Esophagus squamous epithelium (tissue), 4 donors: ENCODE measurements around the gene C11orf65.
"Not testable (repeated sequence)": the region's sequence is repeated elsewhere in the genome, so short reads cannot be mapped to it uniquely, and the experiment has no call there.

Source experiments
- POLR2A ChIP-seq, 4 donors: fragments of 450-650 bp; IDR thresholded peaks; one replicate each; pipeline ENCODE4 v1.6.1; 2017; ENCODE audit warnings: antibody characterized with exemption in 4 of 4, mild to moderate bottlenecking in 4 of 4, moderate library complexity in 3 of 4
- TF ChIP-seq, protein P1 (sequence below), 6 experiments: fragments of 450-650 bp in 4 of 6; fragments of 200-600 bp in 2 of 6; sonication (generic) in 2 of 6; IDR thresholded peaks; one replicate each; pipeline ENCODE4 v1.5.1; 2016 to 2019; ENCODE audit warnings: antibody characterized with exemption in 6 of 6, mild to moderate bottlenecking in 4 of 6, moderate library complexity in 4 of 6

DNA sequence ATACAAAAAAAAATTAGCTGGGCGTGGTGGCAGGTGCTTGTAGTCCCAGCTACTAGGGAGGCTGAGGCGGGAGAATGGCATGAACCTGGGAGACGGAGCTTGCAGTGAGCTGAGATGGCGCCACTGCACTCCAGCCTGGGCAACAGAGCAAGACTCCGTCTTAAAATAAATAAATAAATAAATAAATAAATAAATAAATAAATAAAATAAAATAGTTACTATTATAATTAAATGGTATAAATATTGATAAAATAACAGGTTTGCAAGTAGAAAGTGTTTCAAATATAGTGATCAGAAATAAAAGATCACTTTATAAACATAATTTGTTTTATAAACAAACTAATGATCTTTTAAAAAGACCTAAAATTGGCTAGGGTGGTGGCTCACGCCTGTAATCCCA is 70.7 kb downstream of the C11orf65 start:
- TF ChIP-seq POLR2A (IDR thresholded peaks at IDR 0.05) = not testable (repeated sequence)
- TF ChIP-seq, protein P1, sequence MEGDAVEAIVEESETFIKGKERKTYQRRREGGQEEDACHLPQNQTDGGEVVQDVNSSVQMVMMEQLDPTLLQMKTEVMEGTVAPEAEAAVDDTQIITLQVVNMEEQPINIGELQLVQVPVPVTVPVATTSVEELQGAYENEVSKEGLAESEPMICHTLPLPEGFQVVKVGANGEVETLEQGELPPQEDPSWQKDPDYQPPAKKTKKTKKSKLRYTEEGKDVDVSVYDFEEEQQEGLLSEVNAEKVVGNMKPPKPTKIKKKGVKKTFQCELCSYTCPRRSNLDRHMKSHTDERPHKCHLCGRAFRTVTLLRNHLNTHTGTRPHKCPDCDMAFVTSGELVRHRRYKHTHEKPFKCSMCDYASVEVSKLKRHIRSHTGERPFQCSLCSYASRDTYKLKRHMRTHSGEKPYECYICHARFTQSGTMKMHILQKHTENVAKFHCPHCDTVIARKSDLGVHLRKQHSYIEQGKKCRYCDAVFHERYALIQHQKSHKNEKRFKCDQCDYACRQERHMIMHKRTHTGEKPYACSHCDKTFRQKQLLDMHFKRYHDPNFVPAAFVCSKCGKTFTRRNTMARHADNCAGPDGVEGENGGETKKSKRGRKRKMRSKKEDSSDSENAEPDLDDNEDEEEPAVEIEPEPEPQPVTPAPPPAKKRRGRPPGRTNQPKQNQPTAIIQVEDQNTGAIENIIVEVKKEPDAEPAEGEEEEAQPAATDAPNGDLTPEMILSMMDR (IDR thresholded peaks at IDR 0.05) = not testable (repeated sequence)
